NCI-H460 (cell line): ENCODE measurements around the gene RAD51B. TPM values are rescaled to one million over a fixed set of nuclear protein-coding genes. Genes with fewer than 3 reads are reported as not detected.
A peak's percentile ranks its signal among the peaks of the same experiment; 100 is the strongest.

Experiments used
- DNase-seq: peaks from one replicate; pipeline ENCODE4 v3.0.0-alpha.2; 2016; ENCODE audit warnings: low read depth; ENCODE audit errors: extremely low read depth
- total RNA-seq: library from RNA; depleted of rRNA; stranded (reverse); fragments of >200 nt; shearing (Covaris generic); gene quantifications from 2 replicates; pipeline ENCODE4 v1.2.3, GENCODE V29; 2014

RAD51B gene
- total RNA-seq, 1 experiment from 2014 or later = 13.4 TPM

DNA sequence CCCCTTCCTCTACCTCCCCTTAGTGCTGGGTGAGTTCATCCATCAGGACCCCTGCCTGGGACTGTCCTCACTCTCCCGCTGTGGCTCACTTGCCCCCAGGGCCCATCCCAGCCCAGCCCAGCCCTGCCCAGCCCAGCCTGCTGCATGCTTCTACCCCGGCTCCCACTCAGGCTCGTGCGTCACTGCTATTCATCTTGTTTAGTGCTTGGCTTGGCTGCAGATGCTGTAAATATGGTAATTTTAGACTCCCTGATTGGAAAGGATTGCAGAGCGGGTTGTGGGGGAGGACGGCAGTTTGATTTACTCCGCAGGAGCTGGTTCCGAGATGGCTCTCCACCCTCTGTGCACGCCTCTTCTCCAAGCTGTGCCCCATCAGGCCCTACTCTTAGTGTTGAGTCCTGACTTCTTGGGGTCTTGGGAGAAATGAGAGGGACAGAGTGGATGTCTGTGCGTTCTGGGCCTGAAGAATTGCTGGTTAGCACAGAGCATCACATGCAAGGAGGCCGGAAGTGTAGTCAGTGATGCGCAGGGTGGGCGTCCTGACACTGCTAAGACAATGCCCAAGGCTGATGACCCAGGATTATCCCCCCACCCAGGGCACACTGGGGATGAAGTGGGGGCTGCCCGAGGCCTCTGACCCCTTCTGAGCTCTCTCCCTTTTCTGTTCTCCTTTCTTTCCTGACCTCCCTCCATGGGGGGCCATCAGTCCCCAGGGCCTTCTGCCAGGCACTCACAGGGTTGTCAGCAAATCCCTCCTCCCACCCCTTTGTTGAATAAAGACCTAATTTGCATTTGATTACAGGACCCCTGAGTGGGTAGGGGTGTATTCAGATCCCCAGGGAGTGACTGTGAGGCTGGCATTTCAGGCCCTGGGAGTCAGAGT lies 728.9 kb downstream of the RAD51B start:
- DNase-seq = peak; percentile 89

DNA sequence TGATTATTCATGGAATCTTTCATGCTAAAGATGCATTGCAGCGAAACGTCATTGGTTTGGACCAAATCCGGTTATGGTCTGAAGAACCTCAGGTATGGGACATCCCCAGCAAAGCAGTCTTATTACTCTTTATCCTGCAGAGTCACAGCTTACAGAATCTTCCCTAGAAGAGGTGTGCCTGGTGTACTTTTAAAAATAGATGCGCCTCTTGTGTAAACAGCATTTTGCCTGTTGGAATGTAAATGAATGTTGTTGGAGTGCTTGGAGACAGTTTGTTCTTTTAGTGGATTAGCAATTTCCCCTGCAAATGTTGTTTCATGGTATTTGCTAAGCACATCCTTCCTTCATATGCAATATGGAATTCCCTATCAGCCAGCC lies 730.7 kb downstream of the RAD51B start:
- DNase-seq = no peak

DNA sequence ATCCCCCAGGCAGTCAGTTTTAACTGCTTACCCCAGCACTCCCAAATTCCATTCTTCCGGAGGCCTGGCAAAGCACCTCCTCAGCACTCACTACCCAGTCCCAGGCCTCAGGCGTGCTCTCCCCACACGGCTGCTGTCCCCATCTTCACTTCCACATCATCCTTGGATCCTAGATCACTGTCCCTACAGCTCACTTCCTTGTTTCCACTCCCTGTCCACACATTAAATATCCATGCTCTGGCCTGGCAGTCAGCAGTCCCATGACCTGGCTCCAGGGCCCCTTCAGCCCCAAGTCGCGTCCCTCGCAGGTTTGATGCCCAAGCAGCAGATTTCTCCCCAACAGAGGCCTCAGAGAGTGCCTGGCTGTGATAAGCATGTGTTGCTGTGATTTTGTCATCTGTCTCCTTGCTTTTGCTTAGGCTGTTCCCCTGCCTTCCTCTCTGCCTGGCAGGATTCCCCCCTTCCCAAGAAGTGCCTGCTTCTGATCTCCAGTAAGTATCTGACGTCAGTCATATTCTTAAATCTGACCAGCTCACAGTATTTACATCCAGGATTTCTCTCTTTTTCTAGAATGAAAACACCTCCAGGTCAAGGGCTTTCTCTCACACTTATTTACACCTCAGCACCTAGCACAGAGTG lies 731.6 kb downstream of the RAD51B start:
- DNase-seq = no peak

DNA sequence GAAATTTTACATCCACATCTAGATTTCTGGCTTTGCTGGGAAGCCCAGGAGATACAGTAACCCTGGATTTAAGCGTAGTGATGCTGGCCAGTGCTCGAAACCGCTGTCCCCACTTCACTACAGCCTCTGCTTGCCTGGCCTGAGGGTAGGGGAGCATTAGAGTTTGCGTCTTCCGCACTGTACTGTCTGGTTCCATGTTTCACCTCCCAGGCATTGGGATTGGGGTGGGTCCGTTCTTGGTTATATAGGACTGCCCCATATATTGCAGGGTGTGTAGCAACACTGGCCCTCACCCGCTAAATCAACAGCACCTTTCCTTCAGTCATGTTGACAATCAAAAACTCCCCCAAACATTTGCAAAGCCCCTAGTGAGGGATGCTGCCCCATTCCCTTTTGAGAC lies 732.5 kb downstream of the RAD51B start:
- DNase-seq = no peak

DNA sequence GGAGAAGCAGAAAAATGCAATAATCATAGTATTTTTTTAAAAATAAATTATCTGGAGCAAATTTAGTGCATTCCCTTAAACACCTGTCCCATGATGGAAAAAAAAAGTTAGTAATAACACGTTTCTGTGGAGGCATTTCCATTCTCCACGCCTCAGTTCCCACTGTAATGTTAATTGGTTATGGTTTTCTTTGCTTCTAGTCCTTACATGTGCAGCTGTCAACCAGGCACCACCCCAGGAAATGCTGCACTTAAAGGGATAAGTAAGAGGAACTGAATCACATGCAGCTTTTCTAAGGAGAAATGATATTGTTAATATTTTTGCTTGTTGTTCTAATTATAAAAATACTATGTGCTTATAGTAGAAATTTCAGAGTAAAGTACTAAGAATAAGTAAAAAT lies 733.0 kb downstream of the RAD51B start:
- no peak for DNase-seq

DNA sequence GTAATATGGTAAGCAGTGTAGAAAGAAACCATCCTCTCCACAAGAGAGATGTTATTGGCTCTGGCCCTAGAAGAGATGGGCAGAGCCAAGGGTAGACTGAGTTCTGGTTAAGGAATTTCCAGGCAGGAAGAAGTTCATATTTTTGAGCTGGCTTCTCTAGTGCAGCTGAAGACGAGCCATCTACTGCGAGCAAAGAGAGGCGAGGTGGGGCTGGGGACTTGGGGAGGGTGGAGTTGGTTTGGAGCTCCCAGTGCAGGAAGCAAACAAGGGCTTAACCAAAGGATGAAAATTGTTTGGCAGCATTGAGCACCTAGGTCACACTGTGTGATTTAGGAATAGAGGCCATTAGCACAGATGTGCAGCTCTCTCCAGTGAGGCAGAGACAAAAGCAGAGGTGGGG lies 733.7 kb downstream of the RAD51B start:
- DNase-seq = no peak

DNA sequence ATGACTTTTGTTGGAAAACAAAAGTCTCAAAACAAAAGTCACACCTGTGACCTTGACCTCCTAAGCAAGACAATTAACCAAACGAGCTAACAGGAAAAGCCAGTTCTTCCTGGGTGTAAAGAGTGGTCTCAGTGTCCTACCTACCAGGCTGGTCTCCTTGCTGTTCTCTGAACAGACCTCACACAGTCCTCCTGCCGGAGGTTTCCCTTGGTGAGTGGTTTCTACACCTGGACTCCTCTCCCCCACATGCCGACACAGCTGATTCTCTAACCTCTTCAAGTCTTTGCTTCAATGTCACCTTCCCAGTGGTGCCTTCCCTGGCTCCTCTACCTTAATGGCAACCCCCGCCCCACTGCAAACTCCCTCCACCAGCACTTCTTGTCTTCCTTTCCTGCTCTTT lies 734.7 kb downstream of the RAD51B start:
- DNase-seq = no peak

DNA sequence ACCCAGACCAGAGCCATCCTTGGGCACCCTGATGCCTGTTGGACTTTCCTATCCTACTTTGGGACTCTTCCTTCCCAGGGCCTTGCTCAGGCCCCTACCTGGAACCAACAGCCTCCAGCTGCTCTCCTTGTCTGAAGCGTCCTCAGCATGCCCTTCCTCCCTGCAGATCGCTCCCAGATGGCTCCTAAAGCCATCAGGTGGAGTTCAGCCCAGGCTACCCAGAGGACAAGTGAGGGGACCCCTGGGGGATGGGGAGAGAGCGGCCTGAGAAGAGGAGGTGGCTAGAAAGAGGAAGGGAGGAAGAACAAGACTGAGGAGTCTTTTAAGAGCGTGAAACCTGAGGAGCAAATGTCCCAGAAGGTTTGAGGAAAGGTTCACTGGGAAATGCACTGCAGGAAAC lies 736.7 kb downstream of the RAD51B start:
- DNase-seq = no peak

DNA sequence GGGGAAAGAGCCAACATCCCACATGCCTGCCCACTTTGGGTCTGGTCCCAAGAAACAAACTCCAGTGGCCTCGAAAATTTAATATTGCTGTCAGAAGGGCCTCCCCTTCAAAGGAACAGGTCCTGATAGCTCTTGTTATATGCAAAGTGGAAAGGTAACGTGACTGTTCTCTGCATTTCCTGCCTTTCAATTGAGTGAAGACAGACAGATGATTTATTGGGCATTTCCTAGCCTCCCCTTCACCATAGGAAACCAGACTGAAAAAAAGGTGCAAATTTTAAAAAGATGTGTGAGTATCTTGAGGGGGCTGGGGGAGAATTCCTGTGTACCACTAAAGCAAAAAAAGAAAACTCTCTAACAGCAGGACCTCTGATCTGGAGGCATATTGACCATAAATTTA lies 738.1 kb downstream of the RAD51B start:
- DNase-seq = no peak

DNA sequence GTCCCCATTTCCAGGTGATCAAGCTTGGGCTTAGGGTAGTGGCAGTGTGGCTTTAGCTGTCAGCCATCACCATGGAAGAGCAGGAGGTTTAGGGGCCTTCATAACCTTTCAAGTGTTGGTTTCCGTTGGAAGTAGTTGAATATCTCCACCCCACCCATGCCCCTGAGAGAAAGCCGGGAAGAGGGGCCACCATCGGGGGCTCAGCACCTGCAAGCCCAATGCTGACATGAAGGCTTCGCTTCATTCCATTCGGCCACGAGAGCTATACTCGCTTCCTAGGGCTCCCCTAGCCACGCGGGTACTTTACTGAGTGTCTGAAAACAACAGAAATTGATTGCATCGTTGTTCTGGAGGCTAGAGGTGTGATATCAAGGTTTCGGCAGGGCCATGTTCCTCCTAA lies 738.5 kb downstream of the RAD51B start:
- no peak for DNase-seq

DNA sequence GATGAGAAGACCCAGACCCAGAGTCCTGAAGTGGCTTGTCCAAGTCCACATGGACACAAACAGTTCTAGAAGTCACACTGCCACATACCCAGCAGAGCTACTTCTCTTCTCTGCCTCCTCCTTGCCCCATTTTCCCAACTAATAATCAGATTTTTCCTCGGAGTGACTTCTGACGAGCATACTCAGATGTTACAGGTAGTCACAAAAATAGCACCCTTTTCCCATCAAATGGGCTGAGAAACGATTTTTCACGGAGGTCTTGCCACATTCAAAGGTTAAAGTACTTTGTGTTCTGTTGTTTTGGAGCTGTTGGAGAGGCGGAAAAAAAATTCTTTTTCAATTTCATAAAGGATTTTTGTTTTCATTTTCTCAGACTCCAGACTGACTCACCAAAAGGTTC lies 740.4 kb downstream of the RAD51B start:
- no peak for DNase-seq

DNA sequence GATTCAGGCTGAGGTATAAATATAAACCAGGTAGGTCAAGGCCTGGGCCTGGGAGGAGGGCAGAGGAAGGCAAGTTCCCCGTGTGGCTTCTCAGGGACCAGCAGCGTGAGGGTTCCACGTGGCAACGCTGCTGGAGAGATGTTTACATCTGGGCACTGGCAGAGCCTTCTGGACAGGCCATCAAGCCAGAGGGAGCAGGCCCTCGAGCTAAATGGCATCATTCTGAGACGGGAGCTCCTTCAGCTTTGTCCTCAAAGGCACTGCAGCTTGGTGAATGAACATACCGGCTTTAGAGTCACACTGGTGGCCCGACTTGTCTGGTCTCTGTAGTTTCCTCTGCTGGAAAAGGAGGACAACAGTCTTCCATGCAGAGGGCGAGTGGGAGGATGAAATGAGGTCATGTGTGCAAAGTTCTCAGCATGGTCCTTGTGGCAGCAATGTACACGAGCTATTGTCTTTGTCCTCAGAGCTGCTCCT lies 742.0 kb downstream of the RAD51B start:
- no peak for DNase-seq

DNA sequence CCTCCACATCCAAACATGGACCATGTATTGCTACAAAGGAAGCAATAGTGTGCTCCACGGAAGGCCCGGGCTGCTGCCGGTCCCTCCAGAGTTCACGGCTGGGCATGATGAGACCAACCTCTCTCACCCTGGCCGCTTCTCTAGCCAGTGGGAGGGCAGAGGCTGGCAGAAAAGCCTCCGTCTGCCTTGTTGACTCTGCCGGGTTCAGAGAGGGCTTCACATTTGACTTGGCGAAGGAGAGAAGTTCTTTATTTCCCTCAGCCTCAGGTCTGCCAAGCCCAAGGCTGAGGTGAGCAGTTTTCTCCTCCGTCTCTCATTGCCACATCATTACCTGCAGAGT lies 743.3 kb downstream of the RAD51B start:
- DNase-seq = no peak

DNA sequence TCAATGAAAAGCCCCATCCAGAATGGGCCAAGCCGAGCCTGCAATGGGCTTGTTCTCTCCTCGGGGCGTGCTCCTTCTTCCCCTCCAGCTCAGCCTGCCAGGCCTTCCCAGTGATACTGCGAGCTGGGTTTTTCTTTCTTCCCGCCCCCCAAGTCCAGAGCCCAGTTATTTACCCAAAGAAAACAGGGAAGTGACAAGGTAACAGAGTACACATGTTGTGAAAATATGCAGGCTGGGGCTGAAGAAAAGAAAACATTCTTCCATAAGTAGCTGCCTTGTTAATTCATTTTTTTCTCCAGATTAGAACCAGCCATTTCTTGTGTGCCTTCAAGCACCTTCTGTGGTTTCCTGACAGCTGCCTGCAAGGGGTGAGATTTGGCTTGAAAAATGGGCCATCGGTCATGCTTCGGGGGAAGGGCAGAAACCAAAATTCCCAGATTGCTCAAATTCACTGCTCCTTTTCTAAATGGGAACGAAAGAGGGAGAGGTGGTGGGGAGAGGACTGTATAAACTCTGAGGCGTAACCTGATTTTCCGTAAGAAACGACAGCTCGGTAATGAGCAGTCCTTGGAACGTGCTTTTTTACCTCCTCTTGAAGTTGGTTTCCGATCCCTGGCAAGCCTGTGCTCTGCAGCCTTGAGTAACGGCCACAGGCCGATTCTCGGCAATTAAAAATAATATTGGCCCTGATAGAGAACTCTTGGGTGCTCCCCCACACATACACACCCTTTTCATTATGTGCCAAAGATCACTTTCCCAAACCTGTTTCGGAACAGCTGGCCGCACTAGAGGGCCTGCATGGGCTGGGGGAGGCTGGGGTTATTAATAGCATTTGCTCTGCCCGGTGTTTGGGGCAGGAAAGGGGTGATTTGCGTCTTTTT lies 743.9 kb downstream of the RAD51B start:
- DNase-seq = no peak

DNA sequence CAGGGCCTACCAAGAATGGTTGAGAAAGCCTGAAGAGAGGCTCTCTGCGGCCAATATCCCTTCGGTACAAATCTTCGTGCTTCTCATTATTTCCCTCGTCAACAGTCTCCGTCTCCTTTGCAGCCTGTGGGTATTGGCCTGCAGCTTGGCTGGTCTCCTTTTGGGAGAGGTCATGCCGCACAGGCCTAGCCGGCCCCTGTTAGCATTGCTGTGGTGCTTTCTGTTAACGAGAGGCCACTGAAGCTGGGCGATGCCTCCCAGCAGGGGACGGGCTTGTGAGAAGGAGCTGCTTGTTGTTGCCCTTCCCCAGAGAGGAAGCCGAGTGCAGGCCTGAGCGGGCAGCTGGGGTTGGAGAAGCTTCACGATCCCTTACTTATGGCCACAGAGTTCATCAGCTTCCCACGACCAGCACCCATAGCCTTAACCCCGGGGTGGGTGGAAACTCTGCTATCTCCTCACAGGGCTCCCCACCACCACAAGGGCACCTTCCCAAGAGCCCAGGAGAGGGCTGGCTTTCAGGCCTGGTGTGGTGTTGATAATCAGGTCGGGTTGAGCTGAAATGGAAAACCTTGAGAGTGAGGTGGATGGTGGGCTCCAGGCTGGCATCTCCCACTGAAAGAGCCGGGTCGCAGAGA lies 744.7 kb downstream of the RAD51B start:
- DNase-seq = no peak

DNA sequence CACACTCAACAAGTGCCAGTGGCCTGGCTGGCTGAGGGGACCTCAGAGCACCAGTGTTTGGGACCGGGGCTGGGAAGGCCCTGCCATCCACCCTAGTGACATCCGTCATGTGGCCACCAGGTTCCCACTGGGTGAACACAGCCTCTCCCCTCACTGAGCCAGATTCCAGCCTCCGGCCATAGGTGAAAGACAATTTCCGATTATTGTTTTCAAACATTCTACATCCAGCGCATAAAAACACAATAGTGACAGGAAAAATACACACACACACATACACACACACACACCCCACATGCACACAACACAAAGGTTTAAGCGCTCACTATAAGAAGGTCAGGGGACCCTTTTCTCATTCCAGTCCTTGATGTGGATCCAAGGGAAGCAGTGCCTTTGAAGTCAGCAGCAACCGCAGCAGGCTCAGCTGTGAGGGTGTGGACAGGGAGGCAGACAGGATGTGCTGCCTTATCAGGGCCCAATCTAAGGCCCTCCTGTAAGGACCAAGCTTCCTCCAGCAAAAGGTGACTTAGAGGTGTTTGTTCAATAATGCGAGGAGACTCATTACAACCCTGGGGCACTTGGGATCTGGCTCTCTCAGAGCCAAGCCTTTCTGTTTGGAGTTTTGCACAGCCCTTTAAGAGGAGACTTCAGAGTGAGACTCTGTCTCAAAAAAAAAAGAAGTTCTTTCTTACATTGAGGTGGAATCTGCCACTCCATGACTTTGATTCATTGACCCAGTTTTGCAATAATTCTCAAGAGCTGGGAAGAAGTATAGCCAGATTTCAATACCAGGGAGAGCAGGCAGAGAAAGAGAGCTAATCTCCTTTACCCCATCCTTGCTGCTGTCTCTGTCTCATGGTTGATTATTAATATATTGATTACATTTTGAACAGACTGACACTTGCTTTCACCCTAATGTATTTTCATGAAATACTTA lies 745.5 kb downstream of the RAD51B start:
- no peak for DNase-seq

DNA sequence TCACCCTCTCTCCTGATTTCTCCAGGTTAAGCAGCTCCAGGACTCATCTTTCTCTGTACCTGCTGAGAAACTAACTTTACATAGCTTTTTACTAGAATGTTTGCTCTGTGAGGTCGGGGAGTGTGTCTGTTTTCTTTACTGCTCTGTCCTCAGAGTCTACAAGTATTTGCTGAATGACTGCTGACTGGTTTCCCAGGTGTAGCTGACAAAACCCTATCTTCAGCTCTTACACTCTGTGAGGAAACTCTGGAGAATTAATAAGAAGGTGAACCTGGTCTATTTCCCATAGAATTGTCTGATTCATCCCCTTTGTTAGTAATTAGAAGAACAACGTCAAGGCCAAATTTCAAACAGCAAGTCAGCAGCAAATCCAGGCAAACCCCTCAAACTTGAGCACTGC lies 746.5 kb downstream of the RAD51B start:
- no peak for DNase-seq

DNA sequence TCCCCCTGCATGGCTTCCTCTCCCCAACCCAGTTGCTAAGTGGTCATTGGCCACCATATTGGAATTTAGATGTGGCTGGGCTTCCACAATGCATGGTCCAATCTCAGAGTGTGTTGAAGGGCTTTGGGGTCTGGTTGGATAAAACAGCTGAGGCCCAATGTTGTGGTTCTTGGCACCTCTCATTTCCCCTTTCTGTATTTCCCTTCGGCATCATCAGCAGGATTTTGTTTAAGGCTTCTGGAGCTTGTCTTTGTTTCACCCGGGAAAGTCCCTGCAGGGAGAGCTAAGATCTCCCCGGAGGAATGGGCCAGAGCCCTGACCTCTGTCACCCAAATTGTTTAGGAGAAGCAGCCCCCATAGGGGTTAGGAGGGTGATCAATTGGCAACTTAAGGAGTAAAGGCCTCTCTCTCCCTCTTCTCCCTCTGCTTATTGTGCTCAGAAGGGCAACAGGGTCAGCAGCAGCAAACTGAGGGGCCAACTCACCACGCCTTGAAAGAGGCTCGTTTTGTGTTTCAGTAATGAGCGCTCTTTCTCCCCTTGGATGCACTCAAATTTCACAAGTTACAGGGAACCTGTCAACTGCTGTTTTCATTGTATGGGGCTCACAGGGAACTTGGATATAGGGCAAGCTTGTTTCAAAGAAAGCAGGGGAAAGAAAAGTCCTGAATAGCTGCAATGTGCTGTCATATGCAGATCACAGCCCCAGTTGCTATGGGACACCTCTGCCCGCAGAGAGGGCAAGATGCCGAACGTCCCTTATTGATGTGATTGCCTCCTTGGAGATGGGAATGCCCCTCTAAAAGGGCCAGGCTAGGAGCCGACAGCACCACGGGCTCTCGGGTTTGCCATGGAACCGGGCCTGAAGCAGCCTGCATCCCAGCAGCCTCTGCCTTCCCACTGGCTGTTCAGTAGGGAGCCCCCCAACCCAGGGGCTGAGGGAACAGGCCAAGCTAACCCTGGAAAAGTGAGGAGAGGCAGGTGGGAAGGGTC lies 749.6 kb downstream of the RAD51B start:
- no peak for DNase-seq
